Cerebellar cortex (tissue), 1 donor: ENCODE measurements around the gene ST3GAL5.

Source experiments
- DNase-seq: peaks from one replicate; pipeline ENCODE4 v3.0.0-alpha.2; 2015; ENCODE audit warnings: low spot score

ST3GAL5 gene

DNA sequence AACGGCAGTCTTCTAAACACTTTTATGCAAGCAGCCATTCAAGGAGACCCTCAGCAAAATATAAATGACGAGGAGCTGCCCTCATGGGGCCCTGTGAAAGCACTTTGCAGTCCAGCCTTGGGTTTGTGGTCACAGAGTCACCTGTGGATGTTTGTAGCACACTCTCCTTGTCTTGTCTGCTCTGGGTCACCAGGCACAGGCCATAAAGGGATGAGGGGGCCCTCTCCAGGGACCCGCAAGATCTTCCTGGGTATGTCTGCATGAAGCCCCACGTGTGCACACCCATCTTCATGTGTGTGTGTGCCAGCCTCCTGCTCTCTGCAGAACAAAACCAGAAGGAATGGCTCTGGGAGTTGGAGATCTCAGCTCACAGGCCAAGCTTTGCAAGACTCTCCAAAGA lies 98.8 kb downstream of the ST3GAL5 start:
- DNase-seq = no peak

DNA sequence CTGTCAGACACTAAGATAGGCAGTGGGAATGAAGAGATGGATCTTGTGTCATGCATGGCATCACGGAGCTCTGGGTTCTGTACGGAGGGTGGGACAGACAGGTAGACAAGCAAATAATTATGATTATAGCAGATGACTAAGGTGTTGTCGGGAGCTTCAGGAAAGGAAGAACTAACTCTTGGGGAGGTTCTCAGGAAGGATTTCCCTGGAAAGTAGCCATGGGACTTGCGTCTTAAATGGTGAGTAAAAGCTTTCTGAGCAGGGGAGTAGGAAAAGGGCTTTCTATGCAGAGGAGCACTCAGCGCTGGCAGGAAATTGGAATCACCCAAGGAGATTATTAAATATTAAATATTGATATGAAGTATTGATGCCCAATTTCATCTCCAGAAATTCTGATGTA lies 99.5 kb downstream of the ST3GAL5 start:
- no peak for DNase-seq

DNA sequence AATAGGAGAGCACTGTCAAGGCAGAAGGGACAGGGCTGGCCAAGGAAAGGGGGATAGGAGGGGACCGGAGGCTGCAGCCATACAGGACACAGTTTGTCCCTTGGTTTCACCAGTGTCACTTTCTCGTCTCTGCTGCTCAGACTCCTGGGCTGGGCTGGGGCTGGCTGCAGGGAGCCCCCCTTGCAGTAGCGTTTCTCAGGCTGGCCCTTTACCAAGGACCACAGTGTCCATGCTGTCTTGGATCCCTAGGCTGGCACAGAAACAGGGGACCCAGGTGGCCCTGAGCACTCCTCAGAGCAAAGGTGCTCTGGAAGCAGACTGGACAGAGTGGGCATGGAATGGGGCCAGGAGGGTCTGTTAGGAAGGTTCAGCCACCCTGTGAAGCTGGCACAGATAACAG lies 100.2 kb downstream of the ST3GAL5 start:
- no peak for DNase-seq

DNA sequence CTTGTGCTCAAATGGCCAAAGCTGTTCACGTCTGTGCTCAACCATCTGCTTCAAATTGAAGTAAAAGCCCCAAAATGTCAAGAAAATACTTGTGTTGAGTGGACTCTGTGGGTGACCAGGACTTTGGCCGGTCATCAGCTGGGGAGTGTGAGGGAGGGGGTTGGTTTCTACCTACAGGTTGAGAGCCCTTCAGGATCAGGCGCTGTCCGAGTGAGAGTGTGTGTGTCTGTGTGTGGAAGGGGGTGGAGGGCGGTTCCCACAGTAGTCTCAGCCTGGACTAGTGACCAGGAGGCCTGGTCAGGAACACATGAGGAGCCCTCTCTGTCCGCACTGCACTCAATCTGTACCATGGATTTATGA lies 100.8 kb downstream of the ST3GAL5 start:
- no peak for DNase-seq

DNA sequence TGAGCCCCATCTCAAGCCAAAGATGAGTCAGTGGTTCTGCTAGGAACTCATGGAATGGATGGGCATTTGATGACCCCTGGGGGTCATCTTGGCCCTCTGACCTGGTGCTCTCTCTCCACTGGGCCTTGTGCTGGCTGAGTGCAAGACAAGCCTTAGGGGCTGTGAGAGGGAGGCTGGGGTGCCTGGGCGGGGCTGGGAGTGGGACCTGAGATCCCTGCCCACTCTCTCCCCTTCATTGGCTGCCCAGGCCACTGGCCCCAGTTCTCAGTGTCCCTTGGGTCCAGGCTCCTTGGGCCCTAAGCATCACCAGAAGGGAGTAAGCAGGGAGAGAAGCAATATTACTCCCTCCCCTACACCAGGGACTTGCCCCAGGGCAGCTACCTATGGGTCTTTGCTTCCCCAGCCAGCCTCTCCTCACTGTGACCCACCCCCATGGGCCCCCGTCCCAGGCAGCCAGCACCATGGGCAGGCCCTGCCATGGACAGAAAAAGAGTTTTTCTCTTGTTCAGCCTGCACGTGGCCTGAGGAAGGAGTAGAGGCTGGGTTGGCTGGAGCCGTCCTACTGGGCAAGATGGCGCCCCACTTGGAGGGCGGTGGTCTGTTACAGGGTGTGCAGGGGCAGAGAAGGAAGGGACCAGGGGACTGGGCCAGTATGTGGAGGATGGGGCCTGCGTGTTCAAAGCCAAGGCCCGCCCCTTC lies 101.4 kb downstream of the ST3GAL5 start:
- DNase-seq = no peak
